Stimulated activated CD8-positive, alpha-beta memory T cell treated with anti-CD3 and anti-CD28 coated beads, Interleukin-15, amount 100 ng/mL, for 24 hours (primary cell): Measurements from ENCODE around the gene MSL2.
A peak's percentile ranks its signal among the peaks of the same experiment; 100 is the strongest.
"Not testable (repeated sequence)": the region's sequence is repeated elsewhere in the genome, so short reads cannot be mapped to it uniquely, and the experiment has no call there.

Experiments
- DNase-seq: peaks from one replicate; pipeline ENCODE4 v3.0.0-alpha.2; 2020; ENCODE audit warnings: low read depth

MSL2 gene

GRCh38 chr3:136196064-136196400 is at the start of gene MSL2:
Gene MSL2 (minus strand): TSS chr3:136196335. CDS start chr3:136195113, 1,222 bp downstream.
- DNase-seq = no peak

- DNase-seq = no peak
Observed at GRCh38 chr3:136245691-136246090, 49.6 kb upstream of the MSL2 start.

- DNase-seq = no peak
Observed at GRCh38 chr3:136239094-136239493, 43.0 kb upstream of the MSL2 start.

GRCh38 chr3:136237961-136238649 is 42.0 kb upstream of the MSL2 start:
- DNase-seq = no peak

GRCh38 chr3:136237103-136237502 is 41.0 kb upstream of the MSL2 start:
- no peak for DNase-seq

GRCh38 chr3:136236109-136236508 is 40.0 kb upstream of the MSL2 start:
- no peak for DNase-seq

GRCh38 chr3:136235545-136235944 is 39.4 kb upstream of the MSL2 start:
- no peak for DNase-seq

GRCh38 chr3:136232413-136232812 is 36.3 kb upstream of the MSL2 start:
- DNase-seq = no peak

- DNase-seq = not testable (repeated sequence)
Observed at GRCh38 chr3:136222746-136223145, 26.6 kb upstream of the MSL2 start.

- DNase-seq = no peak
Observed at GRCh38 chr3:136211547-136211946, 15.4 kb upstream of the MSL2 start.

- no peak for DNase-seq
Observed at GRCh38 chr3:136209921-136210320, 13.8 kb upstream of the MSL2 start.

- no peak for DNase-seq
Observed at GRCh38 chr3:136207489-136208115, 11.5 kb upstream of the MSL2 start.

GRCh38 chr3:136199219-136199618 is 3.1 kb upstream of the MSL2 start:
- DNase-seq = not testable (repeated sequence)

GRCh38 chr3:136198462-136199078 is 2.4 kb upstream of the MSL2 start:
- not testable (repeated sequence) for DNase-seq

- no peak for DNase-seq
Observed at GRCh38 chr3:136197159-136197793, 1.1 kb upstream of the MSL2 start.

- DNase-seq = peak; percentile 98
Observed at GRCh38 chr3:136196401-136197158, 445 bp upstream of the MSL2 start.

- DNase-seq = peak; percentile 55
Observed at GRCh38 chr3:136195258-136196063, 674 bp downstream of the MSL2 start.

GRCh38 chr3:136194409-136195257 is 1.5 kb downstream of the MSL2 start:
- DNase-seq = peak; percentile 33

- DNase-seq = no peak
Observed at GRCh38 chr3:136193278-136194054, 2.7 kb downstream of the MSL2 start.

GRCh38 chr3:136192831-136193230 is 3.3 kb downstream of the MSL2 start:
- no peak for DNase-seq
